Lower leg skin (tissue), 3 donors: Measurements from ENCODE around the gene REPS1.

Source experiments
- POLR2A ChIP-seq, 2 donors: fragments of 450-650 bp; IDR thresholded peaks; one replicate each; pipeline ENCODE4 v1.6.1; 2016 to 2017; ENCODE audit warnings: antibody characterized with exemption in 2 of 2, mild to moderate bottlenecking in 1 of 2, moderate library complexity in 1 of 2
- TF ChIP-seq, protein P1 (sequence below), 3 donors: fragments of 450-650 bp; IDR thresholded peaks; one replicate each; pipeline ENCODE4 v1.5.1; 2016; ENCODE audit warnings: antibody characterized with exemption in 3 of 3, mild to moderate bottlenecking in 3 of 3, moderate library complexity in 2 of 3

DNA sequence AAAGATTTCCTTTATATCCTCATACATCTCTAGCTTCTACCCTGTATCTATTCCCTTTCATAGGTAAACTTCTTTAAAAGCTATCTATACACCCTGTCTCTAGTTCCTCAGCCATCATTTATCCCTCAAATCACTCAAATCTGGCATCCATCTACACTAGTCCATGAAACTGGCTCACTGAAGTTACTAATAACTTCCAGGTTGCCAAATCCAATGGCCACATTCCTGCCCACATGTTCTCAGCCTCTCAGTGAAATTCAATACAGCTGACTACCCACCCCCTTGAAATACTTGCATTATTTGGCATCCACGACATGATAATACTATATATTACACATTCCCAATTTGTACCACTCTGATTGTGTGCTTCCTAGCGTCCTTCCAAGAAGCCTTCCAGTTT lies 8.7 kb downstream of the REPS1 start:
- TF ChIP-seq, protein P1, sequence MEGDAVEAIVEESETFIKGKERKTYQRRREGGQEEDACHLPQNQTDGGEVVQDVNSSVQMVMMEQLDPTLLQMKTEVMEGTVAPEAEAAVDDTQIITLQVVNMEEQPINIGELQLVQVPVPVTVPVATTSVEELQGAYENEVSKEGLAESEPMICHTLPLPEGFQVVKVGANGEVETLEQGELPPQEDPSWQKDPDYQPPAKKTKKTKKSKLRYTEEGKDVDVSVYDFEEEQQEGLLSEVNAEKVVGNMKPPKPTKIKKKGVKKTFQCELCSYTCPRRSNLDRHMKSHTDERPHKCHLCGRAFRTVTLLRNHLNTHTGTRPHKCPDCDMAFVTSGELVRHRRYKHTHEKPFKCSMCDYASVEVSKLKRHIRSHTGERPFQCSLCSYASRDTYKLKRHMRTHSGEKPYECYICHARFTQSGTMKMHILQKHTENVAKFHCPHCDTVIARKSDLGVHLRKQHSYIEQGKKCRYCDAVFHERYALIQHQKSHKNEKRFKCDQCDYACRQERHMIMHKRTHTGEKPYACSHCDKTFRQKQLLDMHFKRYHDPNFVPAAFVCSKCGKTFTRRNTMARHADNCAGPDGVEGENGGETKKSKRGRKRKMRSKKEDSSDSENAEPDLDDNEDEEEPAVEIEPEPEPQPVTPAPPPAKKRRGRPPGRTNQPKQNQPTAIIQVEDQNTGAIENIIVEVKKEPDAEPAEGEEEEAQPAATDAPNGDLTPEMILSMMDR (IDR thresholded peaks at IDR 0.05), result no peak
- no peak for TF ChIP-seq POLR2A (IDR thresholded peaks at IDR 0.05)
